H9 (cell line): Measurements from ENCODE around the gene FCAMR. TPM values are rescaled to one million over a fixed set of nuclear protein-coding genes. Genes with fewer than 3 reads are reported as not detected.
A peak's percentile ranks its signal among the peaks of the same experiment; 100 is the strongest.

Source experiments
- DNase-seq: peaks from one replicate; pipeline ENCODE4 v3.0.0-alpha.2; 2017
- H2AFZ ChIP-seq: one replicate; pipeline ENCODE4 v1.6.1; 2013; ENCODE audit warnings: mild to moderate bottlenecking, low read length, control low read depth, moderate library complexity
- H2AK5ac ChIP-seq: 2 replicates; pipeline ENCODE4 v1.6.1; 2013; ENCODE audit warnings: low read length, control low read depth, mixed read lengths; ENCODE audit not compliant: insufficient read length
- H2BK120ac ChIP-seq: one replicate; pipeline ENCODE4 v1.6.1; 2013; ENCODE audit warnings: low read depth, mild to moderate bottlenecking, low read length, control low read depth, inconsistent platforms; ENCODE audit not compliant: poor library complexity, severe bottlenecking
- H2BK12ac ChIP-seq: 2 replicates; pipeline ENCODE4 v1.6.1; 2013; ENCODE audit warnings: low read length, control low read depth, mixed read lengths, low read depth; ENCODE audit not compliant: insufficient read length
- H2BK15ac ChIP-seq: 2 replicates; pipeline ENCODE4 v1.6.1; 2013; ENCODE audit warnings: low read depth, low read length, control low read depth
- H2BK20ac ChIP-seq: one replicate; pipeline ENCODE4 v1.6.1; 2013; ENCODE audit warnings: low read depth, mild to moderate bottlenecking, low read length, control low read depth, inconsistent platforms; ENCODE audit not compliant: poor library complexity, severe bottlenecking
- H2BK5ac ChIP-seq: 2 replicates; pipeline ENCODE4 v1.6.1; 2013; ENCODE audit warnings: low read length, control low read depth, mixed read lengths; ENCODE audit not compliant: insufficient read length
- H3K14ac ChIP-seq: 2 replicates; pipeline ENCODE4 v1.6.1; 2013; ENCODE audit warnings: low read length, control low read depth; ENCODE audit not compliant: insufficient read depth
- H3K18ac ChIP-seq: 2 replicates; pipeline ENCODE4 v1.6.1; 2013; ENCODE audit warnings: low read depth, mild to moderate bottlenecking, mixed read lengths, low read length, control low read depth; ENCODE audit not compliant: insufficient read length
- H3K23ac ChIP-seq: 2 replicates; pipeline ENCODE4 v1.6.1; 2013; ENCODE audit warnings: low read length, control low read depth, mixed read lengths, low read depth; ENCODE audit not compliant: insufficient read length
- H3K23me2 ChIP-seq: 2 replicates; pipeline ENCODE4 v1.6.1; 2013; ENCODE audit warnings: low read depth, mild to moderate bottlenecking, mixed read lengths, low read length, control low read depth; ENCODE audit not compliant: insufficient read length, poor library complexity, severe bottlenecking
- H3K27ac ChIP-seq: 2 replicates; pipeline ENCODE4 v1.5.1; 2013; ENCODE audit warnings: low read length, control low read depth, mixed read lengths, low read depth; ENCODE audit not compliant: insufficient read length
- H3K27me3 ChIP-seq: 2 replicates; pipeline ENCODE4 v1.6.1; 2013; ENCODE audit warnings: low read length, control low read depth, inconsistent platforms; ENCODE audit not compliant: insufficient read depth
- H3K4ac ChIP-seq: 2 replicates; pipeline ENCODE4 v1.6.1; 2013; ENCODE audit warnings: low read depth, mild to moderate bottlenecking, control low read depth, inconsistent platforms, low read length, moderate library complexity
- H3K4me1 ChIP-seq: 2 replicates; pipeline ENCODE4 v1.6.1; 2013; ENCODE audit warnings: low read length, control low read depth, inconsistent platforms; ENCODE audit not compliant: insufficient read depth
- H3K4me2 ChIP-seq: 2 replicates; pipeline ENCODE4 v1.6.1; 2013; ENCODE audit warnings: low read length, control low read depth, mixed read lengths; ENCODE audit not compliant: insufficient read length, insufficient read depth
- H3K56ac ChIP-seq: 2 replicates; pipeline ENCODE4 v1.6.1; 2013; ENCODE audit warnings: low read depth, mild to moderate bottlenecking, mixed read lengths, low read length, control low read depth; ENCODE audit not compliant: insufficient read length
- H3K79me1 ChIP-seq: 2 replicates; pipeline ENCODE4 v1.6.1; 2013; ENCODE audit warnings: low read depth, mild to moderate bottlenecking, moderate library complexity, low read length, control low read depth, inconsistent platforms; ENCODE audit not compliant: insufficient read depth, poor library complexity, severe bottlenecking
- H3K79me2 ChIP-seq: 2 replicates; pipeline ENCODE4 v1.6.1; 2013; ENCODE audit warnings: low read length, control low read depth, inconsistent platforms; ENCODE audit not compliant: insufficient read depth
- H3K9ac ChIP-seq: 2 replicates; pipeline ENCODE4 v1.6.1; 2013; ENCODE audit warnings: low read length, control low read depth, mixed read lengths; ENCODE audit not compliant: insufficient read length; ENCODE audit errors: extremely low read depth
- H3K9me3 ChIP-seq: one replicate; pipeline ENCODE4 v1.6.1; 2013; ENCODE audit warnings: low read depth, low read length, inconsistent platforms; ENCODE audit not compliant: control insufficient read depth
- H3T11ph ChIP-seq: one replicate; pipeline ENCODE4 v1.6.1; 2013; ENCODE audit warnings: mild to moderate bottlenecking, low read length, control low read depth, inconsistent platforms
- H4K20me1 ChIP-seq: one replicate; pipeline ENCODE4 v1.6.1; 2013; ENCODE audit not compliant: control insufficient read depth, insufficient read length, insufficient read depth
- H4K5ac ChIP-seq: 2 replicates; pipeline ENCODE4 v1.6.1; 2013; ENCODE audit warnings: low read depth, mild to moderate bottlenecking, mixed read lengths, low read length, control low read depth; ENCODE audit not compliant: insufficient read length
- H4K8ac ChIP-seq: replicated peaks from 2 replicates; pipeline ENCODE4 v1.6.1; 2013; ENCODE audit warnings: low read length, control low read depth, mixed read lengths, low read depth; ENCODE audit not compliant: insufficient read length
- H4K91ac ChIP-seq: 2 replicates; pipeline ENCODE4 v1.6.1; 2013; ENCODE audit warnings: low read depth, mild to moderate bottlenecking, moderate library complexity, mixed read lengths, low read length, control low read depth; ENCODE audit not compliant: insufficient read length
- H3K27ac Mint-ChIP-seq, 3 experiments: 2 replicates in 2 of 3; 3 replicates in 1 of 3; pipeline ENCODE4 v1.8.0; 2020 to 2021; ENCODE audit warnings: mixed read lengths in 3 of 3, mild to moderate bottlenecking in 1 of 3, moderate library complexity in 1 of 3
- H3K27me3 Mint-ChIP-seq: 2 replicates; pipeline ENCODE4 v1.8.0; 2021; ENCODE audit warnings: low read depth, mild to moderate bottlenecking, moderate library complexity, mixed read lengths
- H3K36me3 Mint-ChIP-seq, 3 experiments: 2 replicates in 2 of 3; 3 replicates in 1 of 3; pipeline ENCODE4 v1.8.0; 2020 to 2021; ENCODE audit warnings: low read depth in 3 of 3, mixed read lengths in 3 of 3; ENCODE audit not compliant: insufficient read depth in 1 of 3
- H3K4me1 Mint-ChIP-seq, 2 experiments: 2 replicates each; pipeline ENCODE4 v1.8.0; 2020; ENCODE audit warnings: mixed read lengths in 2 of 2
- H3K4me3 Mint-ChIP-seq, 2 experiments: 2 replicates in 1 of 2; 3 replicates in 1 of 2; pipeline ENCODE4 v1.8.0; 2020 to 2021; ENCODE audit warnings: mild to moderate bottlenecking in 2 of 2, mixed read lengths in 2 of 2, moderate library complexity in 1 of 2
- H3K9me3 Mint-ChIP-seq, 2 experiments: 2 replicates in 1 of 2; 3 replicates in 1 of 2; pipeline ENCODE4 v1.8.0; 2020; ENCODE audit warnings: mild to moderate bottlenecking in 2 of 2, mixed read lengths in 2 of 2, moderate library complexity in 1 of 2
- CTCF ChIP-seq: fragments of 200-600 bp; sonication (generic); conservative IDR thresholded peaks from 3 replicates; pipeline ENCODE4 v1.8.0; 2021; ENCODE audit warnings: antibody characterized with exemption, mild to moderate bottlenecking
- WGBS: extraction: QIAGEN DNeasy Blood & Tissue Kit; methylation state at CpG from one replicate; pipeline ENCODE4 v1.1.7; 2013; ENCODE audit warnings: missing lambda C conversion rate, low lambda C conversion rate, mixed read lengths; ENCODE audit not compliant: insufficient read length; ENCODE audit errors: extremely low coverage; 5-methylcytosine and 5-hydroxymethylcytosine counted together
- total RNA-seq: library from RNA; stranded (reverse); gene quantifications from 2 replicates; pipeline ENCODE4 v1.2.1, GENCODE V29; 2021

The FCAMR gene
- total RNA-seq, 1 experiment from 2014 or later: not detected

DNA sequence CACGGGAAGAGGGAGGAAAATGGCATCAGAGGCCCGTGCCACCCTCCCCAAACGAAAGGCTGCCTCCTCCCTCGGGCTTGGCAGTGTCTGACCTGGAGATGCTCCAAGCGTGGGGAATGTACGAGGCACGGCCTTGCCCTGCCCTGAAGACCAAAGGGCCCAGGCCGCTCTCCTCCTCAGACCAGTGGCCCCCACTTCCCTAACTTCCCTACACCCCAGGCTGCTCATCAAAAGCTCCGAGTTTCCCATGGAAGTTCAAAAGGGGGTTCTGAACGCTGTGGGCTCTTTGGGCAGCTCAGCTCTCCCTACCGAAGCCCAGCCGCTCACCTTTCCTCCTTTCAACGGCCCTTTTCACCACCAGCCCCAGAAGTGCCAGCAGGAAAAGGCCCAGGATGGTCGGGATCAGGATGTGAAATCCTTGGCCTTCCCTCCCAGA, 60.4 kb downstream of the FCAMR start:
- no peak overlapping the region for H2AK5ac ChIP-seq
- no peak overlapping the region for H3K56ac ChIP-seq
- H3K27ac Mint-ChIP-seq: no peak overlapping the region; a peak in 1 of 7 replicates
- no peak overlapping the region for H3K14ac ChIP-seq
- no peak overlapping the region for H2BK12ac ChIP-seq
- no peaks in the 10 kb centered on the region; a peak in 1 of 7 replicates for H3K36me3 Mint-ChIP-seq
- H2BK5ac ChIP-seq: no peak overlapping the region
- peaks cover 6% of the 10 kb centered on the region for H3K23me2 ChIP-seq
- H3K4me3 Mint-ChIP-seq: peak overlapping the region; percentile 66 to 79
- no peak overlapping the region for H3K9ac ChIP-seq
- H3K27me3 Mint-ChIP-seq: peaks cover 70% of the 10 kb centered on the region
- no peak for DNase-seq
- 0 out of 2 replicates have a peak, but pooled peaks cover 3% of the 10 kb centered on the region for H3K4me1 ChIP-seq
- no peak overlapping the region for H3K23ac ChIP-seq
- no CpG with 5 or more reads among the region's 14 CpGs for WGBS
- H2AFZ ChIP-seq: no peak overlapping the region
- no peaks in the 10 kb centered on the region for H3K79me1 ChIP-seq
- H3K4ac ChIP-seq: no peak overlapping the region
- H4K20me1 ChIP-seq: no peaks in the 10 kb centered on the region
- peaks cover 5 to 20% of the 10 kb centered on the region in 2 experiments for H3K4me1 Mint-ChIP-seq
- no peak overlapping the region for H4K5ac ChIP-seq
- H2BK120ac ChIP-seq: no peak overlapping the region
- H3K9me3 ChIP-seq: no peaks in the 10 kb centered on the region
- peaks cover 11% of the 10 kb centered on the region; the same call in 1 of the 2 replicates for H3K27me3 ChIP-seq
- H3K27ac ChIP-seq: no peak overlapping the region
- no peak overlapping the region for H4K8ac ChIP-seq
- H2BK15ac ChIP-seq: no peak overlapping the region
- no peak overlapping the region for H4K91ac ChIP-seq
- no peak for TF ChIP-seq CTCF
- H3K4me2 ChIP-seq: peak overlapping the region; percentile 92
- no peaks in the 10 kb centered on the region; a peak in 1 of 5 replicates for H3K9me3 Mint-ChIP-seq
- H3K18ac ChIP-seq: no peak overlapping the region
- H3K79me2 ChIP-seq: no peaks in the 10 kb centered on the region
- no peak overlapping the region for H3T11ph ChIP-seq
- no peak overlapping the region for H2BK20ac ChIP-seq
